Measurements from ENCODE around the gene UBQLN4.

The UBQLN4 gene

DNA sequence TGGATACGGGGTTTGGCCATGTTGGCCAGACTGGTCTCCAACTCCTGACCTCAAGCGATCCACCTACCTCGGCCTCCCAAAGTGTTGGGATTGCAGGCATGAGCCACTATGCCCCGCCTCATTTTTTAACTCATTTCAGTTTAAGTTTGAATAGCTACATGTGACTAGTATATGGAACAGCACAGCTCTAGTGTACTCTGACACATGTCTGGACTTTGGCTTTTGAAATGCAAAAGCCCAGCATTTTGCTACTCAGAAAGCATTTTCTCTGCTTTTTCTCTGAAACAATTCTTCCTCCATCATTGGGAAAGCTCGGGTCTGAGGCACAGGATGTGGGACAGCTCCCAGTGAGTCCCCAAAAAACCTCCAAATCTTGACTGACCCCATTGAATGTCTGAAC lies 28.8 kb downstream of the UBQLN4 start:
- Histone ChIP-seq H3K9ac (ENCODE audit: low read depth, low read length) (no peak overlapping the region), H3K4me1 (ENCODE audit: insufficient read depth, low read length) (no peaks in the 10 kb centered on the region; the same call in 1 of the 2 replicates), H3K9me3 (ENCODE audit: control insufficient read depth, insufficient read depth, low read length) (no peaks in the 10 kb centered on the region), H3K36me3 (ENCODE audit: insufficient read depth, low read length) (no peaks in the 10 kb centered on the region; the same call in 1 of the 2 replicates)

DNA sequence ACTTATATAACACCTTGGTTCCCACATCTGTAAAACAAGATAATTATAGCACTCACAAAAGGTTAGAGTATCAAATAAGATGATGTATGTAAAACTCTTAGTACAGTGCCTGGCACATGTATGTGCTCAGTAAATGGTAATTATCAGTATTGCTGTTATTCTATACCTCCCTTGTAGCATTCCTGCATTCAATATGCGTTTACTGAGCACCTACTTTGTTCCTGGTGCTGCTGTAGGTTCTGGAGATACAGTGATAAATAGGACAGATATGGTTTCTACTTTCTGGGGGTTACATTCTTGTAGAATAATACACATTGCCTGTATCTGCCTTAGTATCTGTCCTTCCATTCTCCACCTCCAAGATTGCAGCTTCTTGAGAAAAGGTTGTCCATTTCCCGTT lies 31.6 kb downstream of the UBQLN4 start:
- Histone ChIP-seq H3K36me3 (ENCODE audit: insufficient read depth, low read length) (peaks cover 4% of the 10 kb centered on the region), H3K9ac (ENCODE audit: low read depth, low read length) (no peak overlapping the region), H3K9me3 (ENCODE audit: control insufficient read depth, insufficient read depth, low read length) (no peaks in the 10 kb centered on the region), H3K4me1 (ENCODE audit: insufficient read depth, low read length) (no peaks in the 10 kb centered on the region; the same call in 1 of the 2 replicates)

DNA sequence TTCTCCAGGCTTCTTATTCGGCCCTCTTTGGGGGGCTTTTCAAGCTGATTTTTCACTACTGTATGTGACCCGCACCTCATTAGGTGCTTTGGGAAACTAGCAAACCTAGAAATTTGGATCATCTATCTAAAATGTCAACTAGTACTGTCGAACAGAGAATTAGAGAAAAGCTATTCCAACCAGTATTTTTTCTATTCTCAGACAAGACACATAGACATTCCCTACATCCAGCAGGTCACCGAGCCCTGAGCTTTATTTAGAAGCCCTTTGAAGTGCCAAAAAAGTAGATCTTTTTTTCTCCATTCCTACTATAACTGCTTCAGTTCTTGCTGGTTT lies 32.5 kb downstream of the UBQLN4 start:
- H3K9me3 ChIP-seq (ENCODE audit: control insufficient read depth, insufficient read depth, low read length) = no peaks in the 10 kb centered on the region
- H3K9ac ChIP-seq (ENCODE audit: low read depth, low read length) = peak overlapping the region; percentile 58; the same call in 1 of the 2 replicates

DNA sequence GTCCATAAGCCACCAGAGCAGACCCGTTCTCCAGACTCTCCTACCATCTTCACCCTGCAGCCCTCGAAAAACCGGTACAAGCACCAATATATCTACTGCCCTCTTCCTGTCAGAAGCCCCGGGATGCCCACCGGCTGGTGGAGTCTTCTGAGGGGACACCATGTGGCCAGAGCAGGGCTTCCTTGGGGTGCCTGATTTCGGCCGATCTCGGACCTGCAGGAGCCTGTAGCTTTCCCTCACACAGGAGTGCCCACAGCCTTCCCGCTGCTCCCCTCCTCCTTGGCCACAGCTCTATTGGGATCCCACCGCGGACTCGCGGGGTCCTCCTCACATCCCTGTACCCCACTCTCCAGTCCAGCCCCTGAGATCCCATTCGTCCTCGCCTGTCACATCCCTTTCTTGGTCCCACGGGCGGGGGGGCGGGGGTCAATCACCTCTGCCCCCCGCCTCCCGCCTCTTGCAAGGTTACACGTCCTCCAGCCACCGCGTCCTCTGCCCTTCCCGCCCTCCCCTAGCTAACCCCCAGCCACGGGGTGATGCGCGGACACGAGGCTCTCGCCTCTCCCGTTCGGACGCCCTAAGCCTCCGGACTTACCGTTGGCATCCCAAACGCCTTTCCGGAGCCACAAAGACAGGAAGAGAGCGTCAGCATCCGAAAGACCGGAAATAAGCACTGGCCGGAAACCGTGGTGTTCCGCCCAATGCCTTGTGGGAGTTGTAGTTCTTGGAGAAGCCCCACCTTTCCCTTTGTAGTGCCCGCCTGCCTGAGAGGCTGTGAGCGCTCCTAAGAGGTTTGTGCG lies 33.1 kb downstream of the UBQLN4 start, which contains the start of gene SSR2:
Gene SSR2 (minus strand): TSS at position 659 of the 800 bp plus-strand sequence. CDS start 784 bp downstream, outside the sequence.
- Histone ChIP-seq H3K4me1 (ENCODE audit: insufficient read depth, low read length) (no peaks in the 10 kb centered on the region), H3K36me3 (ENCODE audit: insufficient read depth, low read length) (peaks cover 4% of the 10 kb centered on the region), H3K9ac (ENCODE audit: low read depth, low read length) (peak within 1 kb of the TSS; percentile 58), H3K9me3 (ENCODE audit: control insufficient read depth, insufficient read depth, low read length) (no peaks in the 10 kb centered on the region)

More for the DNA sequence above, 32.5 kb downstream of the UBQLN4 start:
- no peaks in the 10 kb centered on the region; the same call in 1 of the 2 replicates for H3K4me1 ChIP-seq (ENCODE audit: insufficient read depth, low read length)
- peaks cover 4% of the 10 kb centered on the region for H3K36me3 ChIP-seq (ENCODE audit: insufficient read depth, low read length)

DNA sequence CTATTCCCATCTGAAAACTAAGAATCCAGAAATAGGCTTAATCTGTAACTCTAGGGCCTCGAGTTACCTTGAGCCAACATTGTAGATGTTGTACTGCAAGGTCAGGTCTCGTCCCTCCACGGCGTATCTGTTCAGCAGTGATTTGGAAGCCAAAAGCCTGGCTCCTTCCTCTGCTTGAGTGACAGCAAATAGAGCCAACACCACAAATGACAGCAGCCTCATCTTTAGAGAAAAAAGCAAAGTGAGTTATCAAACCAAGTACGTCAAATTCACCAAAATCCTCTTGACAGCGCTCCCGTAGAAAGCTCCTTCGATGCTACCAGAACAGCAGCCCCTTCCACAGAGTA lies 33.7 kb downstream of the UBQLN4 start:
- Histone ChIP-seq H3K9ac (ENCODE audit: low read depth, low read length) (peak overlapping the region; percentile 58; the same call in 1 of the 2 replicates), H3K4me1 (ENCODE audit: insufficient read depth, low read length) (no peaks in the 10 kb centered on the region), H3K36me3 (ENCODE audit: insufficient read depth, low read length) (peaks cover 5% of the 10 kb centered on the region), H3K9me3 (ENCODE audit: control insufficient read depth, insufficient read depth, low read length) (no peaks in the 10 kb centered on the region)

DNA sequence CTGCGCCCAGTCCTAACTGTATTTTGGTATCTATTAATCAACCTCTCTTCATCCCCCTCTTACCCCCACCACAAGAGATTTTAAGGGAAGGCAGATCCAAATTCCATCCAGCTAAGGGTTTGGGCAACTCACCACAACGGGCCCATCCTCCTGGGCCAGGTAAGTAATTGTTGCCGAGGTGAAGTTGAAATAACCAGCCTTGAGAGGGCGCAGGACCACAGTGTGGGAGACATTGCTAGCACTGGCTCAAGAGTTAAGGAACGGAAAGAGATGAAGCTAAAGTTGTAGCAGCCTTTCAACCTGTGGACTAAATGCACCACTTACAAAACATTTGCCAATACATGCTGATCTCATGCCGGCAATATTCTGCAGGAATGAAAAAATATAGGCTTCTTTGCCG lies 38.8 kb downstream of the UBQLN4 start:
- Histone ChIP-seq H3K9me3 (ENCODE audit: control insufficient read depth, insufficient read depth, low read length) (no peaks in the 10 kb centered on the region), H3K4me1 (ENCODE audit: insufficient read depth, low read length) (no peaks in the 10 kb centered on the region), H3K36me3 (ENCODE audit: insufficient read depth, low read length) (peaks cover 31% of the 10 kb centered on the region), H3K9ac (ENCODE audit: low read depth, low read length) (no peak overlapping the region)

DNA sequence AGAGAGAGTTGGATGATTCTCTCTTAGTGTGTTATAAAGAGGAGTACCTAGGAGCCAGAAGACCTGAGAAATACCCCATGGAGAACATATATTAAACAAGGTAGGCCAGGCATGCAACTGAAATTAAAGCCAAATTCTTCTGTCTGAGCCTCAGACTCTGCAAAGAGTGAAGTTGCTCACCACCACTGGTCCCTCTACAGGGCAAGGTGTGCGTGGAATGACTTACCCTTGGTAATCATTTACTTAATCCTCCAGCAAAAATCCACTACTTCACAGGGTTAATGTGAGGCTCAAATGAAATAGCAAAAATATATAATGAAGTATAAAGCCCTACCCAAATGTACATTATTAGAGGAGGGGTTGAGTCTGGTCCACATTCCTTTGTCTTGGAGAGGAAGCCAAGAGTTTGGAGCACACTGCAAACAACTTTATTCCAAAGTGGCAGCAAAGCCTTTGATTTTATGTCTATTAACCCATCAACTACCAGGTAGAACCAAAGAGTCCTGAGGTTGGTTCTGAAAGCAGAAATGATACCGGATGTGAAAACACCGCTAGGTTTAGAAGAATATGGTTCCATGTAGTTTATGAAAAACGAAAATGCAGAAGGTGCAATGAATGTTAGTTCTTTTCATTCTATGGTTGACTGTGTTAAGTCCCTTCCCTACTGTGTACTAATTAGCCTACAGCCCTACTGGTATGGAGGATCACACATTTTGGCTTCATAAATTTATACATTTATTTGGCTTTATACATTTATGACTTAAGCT lies 41.4 kb downstream of the UBQLN4 start:
- H3K36me3 ChIP-seq (ENCODE audit: insufficient read depth, low read length) = peaks cover 34% of the 10 kb centered on the region
- no peaks in the 10 kb centered on the region for H3K4me1 ChIP-seq (ENCODE audit: insufficient read depth, low read length)
- no peaks in the 10 kb centered on the region for H3K9me3 ChIP-seq (ENCODE audit: control insufficient read depth, insufficient read depth, low read length)
- no peak overlapping the region for H3K9ac ChIP-seq (ENCODE audit: low read depth, low read length)

DNA sequence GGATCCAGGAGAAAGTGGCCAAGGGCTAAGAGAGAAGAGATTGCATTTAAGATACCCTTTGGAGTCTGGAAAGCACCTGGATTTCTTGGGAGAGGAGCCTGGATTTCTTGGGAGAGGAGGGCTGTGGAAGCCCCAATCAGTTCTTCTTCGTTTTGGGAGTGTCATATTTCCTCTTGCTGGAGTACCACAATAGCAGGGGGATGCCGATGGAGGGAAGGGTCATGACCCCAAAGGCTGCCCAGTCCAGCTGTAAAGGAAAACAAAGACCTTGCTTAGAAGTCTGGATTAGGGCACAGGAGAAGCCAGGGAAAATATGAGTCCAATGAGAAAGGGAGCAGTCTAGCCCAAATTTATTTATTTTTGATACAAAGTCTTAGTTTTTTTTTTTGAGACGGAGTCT lies 44.2 kb downstream of the UBQLN4 start:
- H3K4me1 ChIP-seq (ENCODE audit: insufficient read depth, low read length) = no peaks in the 10 kb centered on the region
- peaks cover 30% of the 10 kb centered on the region for H3K36me3 ChIP-seq (ENCODE audit: insufficient read depth, low read length)
- H3K9ac ChIP-seq (ENCODE audit: low read depth, low read length) = no peak overlapping the region
- H3K9me3 ChIP-seq (ENCODE audit: control insufficient read depth, insufficient read depth, low read length) = no peaks in the 10 kb centered on the region

DNA sequence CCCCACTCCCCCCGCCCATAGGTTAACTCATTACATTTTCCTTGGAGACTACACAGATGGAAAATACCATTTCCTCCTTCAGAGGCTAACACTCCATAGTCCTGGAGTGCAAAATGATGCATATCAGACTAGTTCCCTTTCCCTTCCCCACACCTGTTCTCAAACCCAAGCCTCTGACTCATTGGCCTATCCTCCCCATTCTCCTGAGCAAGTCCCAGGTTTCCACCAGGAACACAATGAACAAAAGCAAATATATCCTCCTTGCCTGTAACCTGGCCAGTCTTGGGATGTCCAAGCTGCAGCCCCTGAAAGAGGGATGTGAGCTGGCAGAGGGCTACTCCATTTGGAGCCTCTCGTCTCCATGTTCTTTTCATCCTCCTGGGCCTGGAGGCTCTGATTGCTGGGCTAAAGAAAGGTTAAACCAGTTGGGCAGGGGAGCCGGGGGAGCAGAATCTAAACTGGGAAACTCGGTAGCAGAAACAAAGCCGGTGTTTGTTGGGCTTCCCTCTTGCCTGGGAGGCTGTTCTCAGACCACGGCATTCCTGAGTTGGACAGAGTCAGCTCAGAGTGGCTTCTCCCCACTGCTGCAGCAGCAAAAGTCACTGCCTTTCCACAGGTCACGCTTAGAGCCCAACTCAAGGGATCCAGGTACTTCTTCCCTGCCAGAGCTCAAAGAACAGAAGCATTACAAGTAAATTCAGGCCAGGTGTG lies 46.8 kb downstream of the UBQLN4 start:
- Histone ChIP-seq H3K4me1 (ENCODE audit: insufficient read depth, low read length) (peaks cover 3% of the 10 kb centered on the region; the same call in 1 of the 2 replicates), H3K9me3 (ENCODE audit: control insufficient read depth, insufficient read depth, low read length) (no peaks in the 10 kb centered on the region), H3K36me3 (ENCODE audit: insufficient read depth, low read length) (peaks cover 18% of the 10 kb centered on the region), H3K9ac (ENCODE audit: low read depth, low read length) (no peak overlapping the region)

DNA sequence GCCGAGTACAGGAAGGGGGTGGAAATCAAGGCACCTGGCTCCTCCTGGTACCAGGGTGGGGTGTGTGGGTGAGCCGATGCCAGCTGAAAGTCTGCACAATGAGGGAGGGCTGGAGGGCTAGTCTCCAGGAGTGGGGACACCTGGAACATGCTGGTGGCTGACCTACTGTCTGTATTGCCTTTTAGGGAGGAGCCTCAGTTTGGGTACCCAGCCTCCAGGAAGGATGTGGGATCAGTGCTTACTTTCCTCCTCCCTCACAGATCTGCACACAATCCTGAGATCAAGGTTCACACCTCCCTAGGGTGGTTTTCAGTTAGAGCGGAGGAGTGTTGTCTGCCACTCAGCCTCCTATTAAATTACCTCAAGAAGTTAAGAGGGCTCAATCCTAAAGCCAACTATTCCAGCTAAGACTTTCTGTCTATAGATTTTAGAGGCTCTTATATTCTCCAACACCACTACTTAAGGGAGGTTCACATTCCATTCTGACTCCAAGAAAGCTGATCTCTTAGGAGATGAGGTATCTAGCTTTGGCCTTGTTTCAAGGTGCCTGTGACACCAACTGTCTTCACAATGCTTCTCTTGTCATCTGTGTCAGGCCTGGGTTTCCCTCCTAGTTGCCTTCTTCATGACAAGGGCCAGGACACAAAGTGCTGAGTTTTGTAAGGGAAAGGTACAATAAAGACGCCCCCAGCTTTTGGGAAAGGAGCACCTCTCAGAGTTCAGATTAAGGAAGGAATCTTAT lies 48.6 kb downstream of the UBQLN4 start:
- Histone ChIP-seq H3K4me1 (ENCODE audit: insufficient read depth, low read length) (peaks cover 3% of the 10 kb centered on the region; the same call in 1 of the 2 replicates), H3K9me3 (ENCODE audit: control insufficient read depth, insufficient read depth, low read length) (no peaks in the 10 kb centered on the region), H3K9ac (ENCODE audit: low read depth, low read length) (no peak overlapping the region), H3K36me3 (ENCODE audit: insufficient read depth, low read length) (peaks cover 7% of the 10 kb centered on the region)

DNA sequence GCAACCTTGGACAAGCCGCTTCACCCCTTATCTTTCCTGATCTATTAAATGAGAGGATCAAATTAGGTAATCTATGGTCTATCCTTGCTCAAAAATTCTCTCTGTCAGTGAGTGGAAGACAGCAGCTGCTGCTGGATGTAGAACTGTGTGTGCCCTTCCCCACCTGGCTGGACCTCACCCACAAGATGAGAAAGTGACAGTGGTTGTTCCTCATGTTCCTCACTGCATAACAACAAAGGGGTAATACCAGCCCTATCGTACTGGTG lies 49.7 kb downstream of the UBQLN4 start:
- no peaks in the 10 kb centered on the region for H3K9me3 ChIP-seq (ENCODE audit: control insufficient read depth, insufficient read depth, low read length)
- H3K36me3 ChIP-seq (ENCODE audit: insufficient read depth, low read length) = peaks cover 3% of the 10 kb centered on the region; the same call in 1 of the 2 replicates
- no peak overlapping the region for H3K9ac ChIP-seq (ENCODE audit: low read depth, low read length)
- H3K4me1 ChIP-seq (ENCODE audit: insufficient read depth, low read length) = peaks cover 3% of the 10 kb centered on the region; the same call in 1 of the 2 replicates

DNA sequence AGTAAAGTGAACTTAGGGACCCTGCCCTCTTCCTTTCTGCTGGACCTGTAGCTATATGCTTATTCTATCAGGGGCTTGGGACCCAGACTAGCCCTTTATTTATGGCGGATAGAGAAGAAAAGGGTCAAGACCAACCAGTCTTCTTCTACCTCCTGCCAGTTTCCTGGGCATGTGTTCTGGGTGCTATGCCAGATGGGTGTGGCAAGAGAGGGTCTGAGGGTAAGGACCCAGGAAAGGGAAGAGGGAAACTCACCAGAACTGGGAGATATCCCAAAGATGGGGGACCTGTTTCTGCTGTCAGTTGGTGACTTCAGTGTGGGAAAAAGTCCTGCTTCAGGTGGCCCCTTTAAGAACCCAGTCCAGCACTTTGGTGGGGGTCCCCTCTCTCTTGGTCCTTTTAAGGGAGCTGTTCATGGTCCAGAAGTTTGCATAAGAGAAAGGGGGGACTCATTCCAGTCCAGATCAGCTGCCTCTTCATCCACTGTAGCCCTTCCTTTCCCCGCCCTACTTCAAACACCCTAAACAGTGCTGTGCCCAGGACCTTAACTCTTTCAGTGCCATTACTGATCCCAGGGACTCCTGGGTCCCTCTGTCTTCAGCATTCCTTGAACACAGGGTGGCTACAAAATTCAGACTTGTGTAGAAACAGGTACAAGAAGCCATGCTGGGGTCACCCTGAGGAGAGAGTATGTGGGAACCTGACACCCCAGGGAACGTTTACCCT lies 51.2 kb downstream of the UBQLN4 start:
- no peak overlapping the region for H3K9ac ChIP-seq (ENCODE audit: low read depth, low read length)
- H3K4me1 ChIP-seq (ENCODE audit: insufficient read depth, low read length) = peaks cover 3% of the 10 kb centered on the region; the same call in 1 of the 2 replicates
- no peaks in the 10 kb centered on the region for H3K9me3 ChIP-seq (ENCODE audit: control insufficient read depth, insufficient read depth, low read length)
- no peaks in the 10 kb centered on the region for H3K36me3 ChIP-seq (ENCODE audit: insufficient read depth, low read length)

DNA sequence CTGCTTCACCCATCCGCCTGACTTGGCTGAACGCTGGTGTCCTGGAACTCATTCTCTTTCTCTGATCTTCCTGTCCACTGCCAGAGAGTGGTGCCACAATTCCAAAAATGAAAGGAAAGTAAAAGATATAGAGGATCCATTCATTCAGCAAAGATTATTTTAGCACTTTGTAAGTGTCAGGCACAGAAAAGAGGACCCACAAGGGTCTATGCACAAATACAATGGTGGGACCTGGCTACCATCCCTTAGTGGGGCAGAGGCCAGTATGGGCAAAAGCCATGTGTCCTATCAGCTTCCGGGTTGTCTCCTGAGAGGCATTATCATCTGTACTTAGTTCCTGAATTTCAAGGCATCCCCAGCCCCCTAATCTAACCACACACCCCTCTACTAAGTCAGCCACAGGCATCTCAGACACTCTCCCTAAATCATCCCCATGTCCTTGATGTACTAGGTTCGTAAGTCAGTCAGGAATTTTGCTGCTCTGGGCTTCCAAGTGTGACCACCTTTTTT lies 51.9 kb downstream of the UBQLN4 start:
- peaks cover 3% of the 10 kb centered on the region; the same call in 1 of the 2 replicates for H3K4me1 ChIP-seq (ENCODE audit: insufficient read depth, low read length)
- H3K9ac ChIP-seq (ENCODE audit: low read depth, low read length) = no peak overlapping the region
- no peaks in the 10 kb centered on the region for H3K36me3 ChIP-seq (ENCODE audit: insufficient read depth, low read length)
- no peaks in the 10 kb centered on the region for H3K9me3 ChIP-seq (ENCODE audit: control insufficient read depth, insufficient read depth, low read length)
